H1 (cell line): Measurements from ENCODE around the gene EYA2. TPM values are rescaled to one million over a fixed set of nuclear protein-coding genes. Genes with fewer than 3 reads are reported as not detected.

Experiments used
- CTCF ChIA-PET: fragments of 300-600 bp; sonication (Branson Sonifier 250); formaldehyde crosslinking; loops from one replicate; lab custom pipeline; 2021; ENCODE audit not compliant: partially characterized antibody; lab: Charles Lee
- POLR2A ChIA-PET: fragments of 300-600 bp; sonication (Branson Sonifier 250); formaldehyde crosslinking; loops from one replicate; lab custom pipeline; 2021; ENCODE audit warnings: inconsistent platforms; ENCODE audit not compliant: partially characterized antibody; lab: Charles Lee
- DNase-seq, 2 experiments: peaks; one replicate each; pipeline versions ENCODE4 v3.0.0 to v3.0.0-alpha.2; 2010 to 2022; ENCODE audit warnings: low spot score in 2 of 2, low read depth in 1 of 2, mixed read lengths in 1 of 2
- FAIRE-seq: peaks from 2 replicates; lab custom pipeline; 2011; peaks lifted over from hg19 to GRCh38; lab: Jason Lieb, UNC
- H2AFZ ChIP-seq: 2 replicates; pipeline ENCODE4 v1.8.1; 2012; ENCODE audit warnings: low read length, inconsistent platforms
- H2AK5ac ChIP-seq: 2 replicates; pipeline ENCODE4 v1.6.1; 2013; ENCODE audit warnings: low read depth, low read length
- H2BK120ac ChIP-seq: replicated peaks from 2 replicates; pipeline ENCODE3; 2013; ENCODE audit warnings: low read depth, low read length, inconsistent platforms
- H2BK12ac ChIP-seq: 2 replicates; pipeline ENCODE4 v1.6.1; 2013; ENCODE audit warnings: low read depth, low read length
- H2BK15ac ChIP-seq: 2 replicates; pipeline ENCODE4 v1.6.1; 2013; ENCODE audit warnings: low read length
- H2BK20ac ChIP-seq: 2 replicates; pipeline ENCODE4 v1.6.1; 2013; ENCODE audit warnings: low read length
- H2BK5ac ChIP-seq: 2 replicates; pipeline ENCODE4 v1.6.1; 2013; ENCODE audit warnings: low read depth, low read length
- H3K14ac ChIP-seq: 2 replicates; pipeline ENCODE4 v1.6.1; 2013; ENCODE audit warnings: inconsistent platforms; ENCODE audit not compliant: insufficient read length
- H3K18ac ChIP-seq: 2 replicates; pipeline ENCODE4 v1.6.1; 2013; ENCODE audit warnings: low read length; ENCODE audit errors: extremely low read depth
- H3K23ac ChIP-seq: 2 replicates; pipeline ENCODE4 v1.6.1; 2013; ENCODE audit warnings: inconsistent platforms; ENCODE audit not compliant: insufficient read length
- H3K23me2 ChIP-seq: 2 replicates; pipeline ENCODE4 v1.6.1; 2013; ENCODE audit warnings: low read depth, low read length
- H3K27ac ChIP-seq: 2 replicates; pipeline ENCODE4 v1.6.1; 2011; ENCODE audit warnings: low read depth, low read length, inconsistent platforms
- H3K27me3 ChIP-seq, 4 experiments: replicated peaks in 1 of 4; 1 replicate in 1 of 4; 2 replicates in 3 of 4; pipeline versions ENCODE4 v1.6.1 to v1.8.1; 2011 to 2013; ENCODE audit warnings: low read length in 3 of 4, mild to moderate bottlenecking in 3 of 4, inconsistent platforms in 2 of 4, mixed read lengths in 2 of 4, moderate library complexity in 1 of 4; ENCODE audit not compliant: control insufficient read depth in 3 of 4, insufficient read depth in 3 of 4; ENCODE audit errors: extremely low read depth in 1 of 4
- H3K36me3 ChIP-seq, 4 experiments: 2 replicates each; pipeline versions ENCODE4 v1.6.1 to v1.8.1; 2011 to 2013; ENCODE audit warnings: mild to moderate bottlenecking in 4 of 4, low read length in 3 of 4, moderate library complexity in 2 of 4, control low read depth in 1 of 4, inconsistent platforms in 1 of 4; ENCODE audit not compliant: insufficient read depth in 4 of 4, control insufficient read depth in 2 of 4
- H3K4ac ChIP-seq: replicated peaks from 2 replicates; pipeline ENCODE3; 2013; ENCODE audit warnings: low read length, low read depth, mixed read lengths, inconsistent platforms; ENCODE audit not compliant: insufficient read length
- H3K4me1 ChIP-seq, 4 experiments: replicated peaks in 1 of 4; 1 replicate in 1 of 4; 2 replicates in 3 of 4; pipeline versions ENCODE4 v1.6.1 to v1.8.1; 2011 to 2013; ENCODE audit warnings: low read length in 3 of 4, inconsistent platforms in 2 of 4, mixed read lengths in 1 of 4; ENCODE audit not compliant: insufficient read depth in 4 of 4, control insufficient read depth in 3 of 4
- H3K4me2 ChIP-seq, 2 experiments: 2 replicates each; pipeline versions ENCODE4 v1.6.1 to v1.8.1; 2011 to 2013; ENCODE audit warnings: low read depth in 2 of 2, low read length in 2 of 2, control low read depth in 1 of 2, inconsistent platforms in 1 of 2, mild to moderate bottlenecking in 1 of 2; ENCODE audit not compliant: insufficient read depth in 1 of 2
- H3K4me3 ChIP-seq, 4 experiments: fragments of 200-600, 300-600 bp in 1 of 4; sonication (generic), shearing (Covaris generic), sonication (Bioruptor Twin) in 1 of 4; 2 replicates each; pipeline versions ENCODE4 v1.5.1 to v1.8.1; 2011 to 2016; ENCODE audit warnings: low read length in 4 of 4, low read depth in 3 of 4, control low read depth in 2 of 4, inconsistent platforms in 2 of 4, mild to moderate bottlenecking in 2 of 4, mixed read lengths in 1 of 4, moderate library complexity in 1 of 4; ENCODE audit not compliant: insufficient read depth in 2 of 4; ENCODE audit errors: extremely low read depth in 1 of 4
- H3K56ac ChIP-seq: replicated peaks from 2 replicates; pipeline ENCODE3; 2013; ENCODE audit warnings: low read depth, mild to moderate bottlenecking, mixed read lengths, low read length, inconsistent platforms; ENCODE audit not compliant: insufficient read length
- H3K79me1 ChIP-seq: 2 replicates; pipeline ENCODE4 v1.6.1; 2013; ENCODE audit warnings: low read depth, low read length, control low read depth
- H3K79me2 ChIP-seq, 2 experiments: 2 replicates each; pipeline versions ENCODE4 v1.6.1 to v1.8.1; 2012 to 2013; ENCODE audit warnings: low read length in 2 of 2, mild to moderate bottlenecking in 2 of 2, inconsistent platforms in 1 of 2; ENCODE audit not compliant: insufficient read depth in 2 of 2, control insufficient read depth in 1 of 2
- H3K9ac ChIP-seq, 4 experiments: replicated peaks in 1 of 4; 1 replicate in 1 of 4; 2 replicates in 3 of 4; pipeline versions ENCODE4 v1.6.1 to v1.8.1; 2011 to 2013; ENCODE audit warnings: low read depth in 3 of 4, low read length in 3 of 4, control low read depth in 2 of 4, mild to moderate bottlenecking in 2 of 4, moderate library complexity in 2 of 4, inconsistent platforms in 1 of 4; ENCODE audit errors: extremely low read depth in 1 of 4
- H3K9me3 ChIP-seq, 2 experiments: 2 replicates each; pipeline versions ENCODE4 v1.6.1 to v1.8.1; 2012 to 2013; ENCODE audit warnings: mild to moderate bottlenecking in 2 of 2, moderate library complexity in 2 of 2, control low read depth in 1 of 2, inconsistent platforms in 1 of 2, low read depth in 1 of 2, low read length in 1 of 2, mixed read lengths in 1 of 2; ENCODE audit not compliant: insufficient read depth in 2 of 2
- H4K20me1 ChIP-seq, 2 experiments: replicated peaks in 1 of 2; 2 replicates each; pipeline versions ENCODE3 to v1.8.1; 2011 to 2013; ENCODE audit warnings: inconsistent platforms in 2 of 2, low read length in 2 of 2, mild to moderate bottlenecking in 1 of 2; ENCODE audit not compliant: insufficient read depth in 2 of 2, control insufficient read depth in 1 of 2
- H4K5ac ChIP-seq: 2 replicates; pipeline ENCODE4 v1.6.1; 2013; ENCODE audit warnings: low read length, low read depth, mixed read lengths, inconsistent platforms; ENCODE audit not compliant: insufficient read length
- H4K8ac ChIP-seq: 2 replicates; pipeline ENCODE4 v1.8.0; 2013; ENCODE audit warnings: mild to moderate bottlenecking, moderate library complexity, low read length, inconsistent platforms; ENCODE audit not compliant: insufficient read depth; ENCODE audit errors: extremely low read depth
- H4K91ac ChIP-seq: replicated peaks from 2 replicates; pipeline ENCODE3; 2013; ENCODE audit warnings: low read length, mixed read lengths, inconsistent platforms; ENCODE audit not compliant: insufficient read length
- ATF2 ChIP-seq: IDR thresholded peaks from 2 replicates; pipeline ENCODE4 v1.6.1; 2012; ENCODE audit warnings: low read length, inconsistent platforms
- JUND ChIP-seq: IDR thresholded peaks from 2 replicates; pipeline ENCODE4 v1.6.1; 2011; ENCODE audit warnings: mild to moderate bottlenecking, improper control_type of control experiment, low read length
- WGBS, 2 experiments: shearing (Covaris generic) in 1 of 2; methylation state at CpG; one replicate each; pipeline versions ENCODE4 v1.1.6 to v1.1.7; 2013 to 2015; ENCODE audit warnings: low lambda C conversion rate in 2 of 2, mixed read lengths in 2 of 2, inconsistent platforms in 1 of 2, low coverage in 1 of 2, missing lambda C conversion rate in 1 of 2; ENCODE audit not compliant: insufficient replicate concordance in 2 of 2, insufficient coverage in 1 of 2, insufficient read length in 1 of 2; ENCODE audit errors: extremely low coverage in 1 of 2, missing lambda C conversion rate in 1 of 2; 5-methylcytosine and 5-hydroxymethylcytosine counted together
- polyA plus RNA-seq, 7 experiments: library from polyadenylated mRNA; depleted of rRNA in 3 of 7; stranded (reverse) in 5 of 7; unstranded in 2 of 7; fragments of >200 nt in 5 of 7; fragments of 200-250 nt in 2 of 7; gene quantifications; 1 replicate in 5 of 7; 2 replicates in 1 of 7; 4 replicates in 1 of 7; pipeline versions ENCODE4 v1.2.1 to v1.2.3, GENCODE V29; 2011 to 2013; ENCODE audit warnings: missing spikeins in 2 of 7, mixed read lengths in 2 of 7
- total RNA-seq: library from RNA; stranded (reverse); fragmentation: NEBNext Ultra II Directional; extraction: Animal tissue kit (Norgen Biotek cat#: 25700); gene quantifications from 2 replicates; pipeline ENCODE4 v1.2.1, GENCODE V29; 2021

EYA2 gene
- total and polyA plus RNA-seq, 2 of the 8 experiments (the other 6 are each of a cell fraction or from before 2014, with no cell fraction given), result 1.6 to 1.7 TPM

GRCh38 chr20:47175493-47175892 lies 280.9 kb downstream of the EYA2 start:
- TF ChIP-seq JUND (no peak), ATF2 (no peak)
- TF ChIP-seq, all 59 proteins: peak for 0
- no peak overlapping the region for H4K5ac ChIP-seq
- no peak overlapping the region for H2AFZ ChIP-seq
- DNase-seq, result no peak
- H3K4me2 ChIP-seq, result no peak overlapping the region
- CTCF ChIA-PET, result interaction anchor here (0.6 to 3.3 kb wide), 5 partner anchors 10 to 486 kb away, joined by 3 to 14 read pairs (median 5); no protein-coding TSS in a partner anchor
- H3K79me2 ChIP-seq, result no peaks in the 10 kb centered on the region
- H3K23me2 ChIP-seq, result peaks cover 6% of the 10 kb centered on the region; the same call in 1 of the 2 replicates
- 71% methylated on average over 6 of the region's 6 CpGs; no CpG with 5 or more reads in 1 of the 2 experiments for WGBS, 2 experiments
- H3K9ac ChIP-seq, result no peak overlapping the region
- no peak overlapping the region for H2BK12ac ChIP-seq
- no peak overlapping the region for H2BK120ac ChIP-seq
- no peak overlapping the region for H3K4ac ChIP-seq
- no peak overlapping the region for H3K14ac ChIP-seq
- no peak overlapping the region for H3K18ac ChIP-seq
- H3K23ac ChIP-seq, result no peak overlapping the region
- H2AK5ac ChIP-seq, result no peak overlapping the region
- FAIRE-seq, result no peak
- POLR2A ChIA-PET, result interaction anchor here (1.0 kb wide), 1 partner anchor 19 kb away, joined by 3 read pairs; no protein-coding TSS in a partner anchor
- no peak overlapping the region for H3K27ac ChIP-seq
- no peak overlapping the region for H4K8ac ChIP-seq
- no peak overlapping the region for H2BK15ac ChIP-seq
- H3K36me3 ChIP-seq, result no peaks in the 10 kb centered on the region
- H3K9me3 ChIP-seq, result no peaks in the 10 kb centered on the region
- H4K91ac ChIP-seq, result no peak overlapping the region
- H3K79me1 ChIP-seq, result no peaks in the 10 kb centered on the region
- H3K4me3 ChIP-seq, result no peak overlapping the region
- no peaks in the 10 kb centered on the region for H4K20me1 ChIP-seq
- no peaks in the 10 kb centered on the region for H3K4me1 ChIP-seq
- H3K27me3 ChIP-seq, result peaks cover 0 to 3% (median 0%) of the 10 kb centered on the region in 4 experiments; a peak in 1 of 7 replicates
- H3K56ac ChIP-seq, result no peak overlapping the region
- no peak overlapping the region for H2BK5ac ChIP-seq
- no peak overlapping the region for H2BK20ac ChIP-seq
